Sigmoid colon (tissue), 7 donors: ENCODE results near the gene RAB41. TPM values are rescaled to one million over a fixed set of nuclear protein-coding genes. Genes with fewer than 3 reads are reported as not detected.
A peak's percentile ranks its signal among the peaks of the same experiment; 100 is the strongest.

Source experiments
- DNase-seq: peaks from one replicate; pipeline ENCODE4 v3.0.0-alpha.2; 2019
- H3K27ac ChIP-seq, 4 donors: fragments of 200-600 bp; sonication (generic); one replicate each; pipeline ENCODE4 v1.5.1; 2016 to 2019; ENCODE audit warnings: mild to moderate bottlenecking in 1 of 4
- H3K27me3 ChIP-seq, 3 donors: fragments of 200-600 bp; sonication (generic); one replicate each; pipeline ENCODE4 v1.5.1; 2019; ENCODE audit warnings: mild to moderate bottlenecking in 1 of 3
- H3K36me3 ChIP-seq, 4 donors: fragments of 200-600 bp; sonication (generic); one replicate each; pipeline ENCODE4 v1.5.1; 2016 to 2019
- H3K4me1 ChIP-seq, 4 donors: fragments of 200-600 bp; sonication (generic); one replicate each; pipeline ENCODE4 v1.5.1; 2017 to 2019
- H3K4me3 ChIP-seq, 4 donors: fragments of 200-600 bp; sonication (generic); one replicate each; pipeline ENCODE4 v1.5.1; 2017 to 2019; ENCODE audit warnings: mild to moderate bottlenecking in 2 of 4, moderate library complexity in 1 of 4
- H3K9me3 ChIP-seq, 4 donors: fragments of 200-600 bp in 3 of 4; sonication (generic) in 3 of 4; one replicate each; pipeline versions ENCODE4 v1.5.1 to v1.6.1; 2013 to 2019
- EP300 ChIP-seq, 4 donors: sonication (generic); formaldehyde crosslinking; IDR thresholded peaks; one replicate each; pipeline ENCODE4 v1.6.1; 2017; ENCODE audit warnings: antibody characterized with exemption in 4 of 4
- POLR2A ChIP-seq, 2 donors: fragments of 450-650 bp; IDR thresholded peaks; one replicate each; pipeline ENCODE4 v1.6.1; 2016; ENCODE audit warnings: antibody characterized with exemption in 2 of 2, mild to moderate bottlenecking in 2 of 2, moderate library complexity in 2 of 2
- POLR2AphosphoS5 ChIP-seq, 4 donors: sonication (generic); formaldehyde crosslinking; IDR thresholded peaks; one replicate each; pipeline ENCODE4 v1.6.1; 2017; ENCODE audit warnings: antibody characterized with exemption in 4 of 4
- WGBS, 2 donors: extraction: QIAGEN DNeasy Blood & Tissue Kit; methylation state at CpG; one replicate each; pipeline ENCODE4 v1.1.7; 2013; 5-methylcytosine and 5-hydroxymethylcytosine counted together
- intact Hi-C: fragments of 100-400 bp; cut with DNase I; formaldehyde crosslinking; loops from one replicate; pipeline ENCODE4 v1.15.1; 2023
- polyA plus RNA-seq, 3 donors: library from polyadenylated mRNA; stranded (reverse); fragments of 200-250 nt; gene quantifications; one replicate each; pipeline ENCODE4 v1.2.3, GENCODE V29; 2013
- total RNA-seq, 4 donors: library from RNA; depleted of rRNA; stranded (reverse); fragments of >200 nt; gene quantifications; one replicate each; pipeline ENCODE4 v1.1.0, GENCODE V29; 2016
- TF ChIP-seq, protein P1 (sequence below), 4 experiments: fragments of 450-650 bp in 3 of 4; fragments of 200-600 bp in 1 of 4; IDR thresholded peaks; one replicate each; pipeline ENCODE4 v1.5.1; 2016 to 2019; ENCODE audit warnings: antibody characterized with exemption in 4 of 4, mild to moderate bottlenecking in 3 of 4, moderate library complexity in 2 of 4
- donor health status: healthy with polysubstance abuse.
- donor health status: Bipolar disorder and iron deficiency.
- donor health status: healthy.

Gene RAB41
- total and polyA plus RNA-seq, 7 donors = 0.10 TPM; not detected in 6

DNA sequence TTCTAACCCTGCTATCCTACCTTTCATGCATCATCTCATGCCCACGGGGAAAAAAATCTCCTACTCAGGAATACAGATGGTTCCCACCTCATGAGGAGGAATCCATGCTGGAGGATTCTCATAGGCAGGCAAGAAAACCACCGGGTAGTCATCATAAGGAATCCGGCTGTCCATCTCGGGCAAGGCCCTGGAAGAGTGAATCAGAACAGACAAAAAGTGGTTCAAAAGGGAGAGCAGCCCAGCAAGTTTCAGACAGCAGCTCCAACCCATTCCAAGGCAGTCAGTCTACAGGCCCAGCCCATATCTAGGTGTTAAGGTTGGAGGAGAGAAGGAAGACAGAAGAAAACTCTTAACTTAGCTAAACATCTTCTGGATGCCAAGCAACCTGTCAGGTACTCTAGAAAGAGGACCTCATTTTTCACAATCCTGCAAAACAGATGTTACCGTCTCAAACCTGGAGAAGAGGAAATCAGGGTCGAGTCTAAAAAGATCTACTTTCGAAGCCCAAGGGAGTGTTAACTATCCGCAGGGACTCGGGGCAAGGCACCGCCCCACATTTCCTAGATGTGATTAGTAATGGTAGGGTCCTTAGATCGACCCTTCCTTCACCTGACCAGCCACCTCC, 7.3 kb downstream of the RAB41 start:
- Histone ChIP-seq H3K36me3 (peaks cover 0 to 12% (median 0%) of the 10 kb centered on the region in 4 donors), H3K4me1 (peaks cover 0 to 8% (median 6%) of the 10 kb centered on the region in 4 donors), H3K27ac (peak overlapping the region; percentile 68 to 78 (median 74)), H3K4me3 (peak overlapping the region; percentile 31 to 53 (median 48)), H3K27me3 (no peaks in the 10 kb centered on the region), H3K9me3 (no peaks in the 10 kb centered on the region)
- TF ChIP-seq EP300 (IDR thresholded peaks at IDR 0.05) = no peak
- no peak for TF ChIP-seq POLR2AphosphoS5 (IDR thresholded peaks at IDR 0.05)
- no peak for DNase-seq
- intact Hi-C loops = loop anchor here (10.0 kb wide), 1 partner anchor 154 kb away; the partner anchor contains the start of gene IGBP1
- 27 to 31% methylated on average over 11 of the region's 11 CpGs for whole genome bisulfite sequencing, 2 donors

DNA sequence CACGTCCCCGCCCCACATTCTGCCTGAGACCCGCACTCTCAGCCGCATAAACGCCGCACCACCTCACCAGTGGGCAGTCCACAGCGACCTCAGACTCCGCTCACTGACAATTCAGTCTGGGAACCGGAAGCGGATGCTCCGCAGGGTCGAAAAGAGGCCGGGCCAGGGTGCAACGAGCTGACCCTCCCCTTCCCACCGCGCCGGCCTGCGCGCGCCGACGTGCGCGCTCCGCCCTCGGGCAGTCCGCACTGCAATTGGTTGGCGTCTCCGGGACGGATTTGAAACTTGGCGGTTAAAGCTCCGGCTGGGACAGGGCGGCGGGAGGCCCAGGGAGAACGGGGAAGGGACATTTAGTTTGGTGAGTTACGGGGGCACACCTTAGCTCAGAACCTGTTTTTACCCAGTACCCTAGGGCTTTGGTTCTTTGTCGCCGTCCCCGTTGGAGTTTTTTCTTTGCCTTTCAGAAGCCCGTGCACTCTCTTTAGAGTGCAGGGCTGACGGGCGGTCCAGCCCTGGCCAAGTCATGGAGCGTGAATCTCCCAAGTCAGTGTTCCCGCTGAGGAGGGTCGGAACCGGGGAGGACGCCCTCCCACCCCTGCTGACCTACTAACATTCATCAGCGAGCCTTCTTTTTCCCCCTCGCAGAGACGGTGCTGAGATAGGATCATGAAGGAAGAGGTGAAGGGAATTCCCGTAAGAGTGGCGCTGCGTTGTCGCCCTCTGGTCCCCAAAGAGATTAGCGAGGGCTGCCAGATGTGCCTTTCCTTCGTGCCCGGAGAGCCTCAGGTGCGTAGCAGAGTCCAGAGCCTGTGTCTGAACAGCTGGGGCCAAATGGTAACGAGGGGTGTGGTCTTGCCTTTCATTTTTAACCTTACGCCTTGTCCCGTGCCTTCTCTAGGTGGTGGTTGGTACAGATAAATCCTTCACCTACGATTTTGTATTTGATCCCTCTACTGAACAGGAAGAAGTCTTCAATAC, 8.1 kb downstream of the RAB41 start, which contains the start of the genes KIF4A and PDZD11:
TSS of gene KIF4A (plus strand) at position 312 of the 978 bp plus-strand sequence. CDS start at position 667, 355 bp downstream.
TSS of gene PDZD11 (minus strand) at position 135 of the 978 bp plus-strand sequence. CDS start 586 bp downstream, outside the sequence.
- Histone ChIP-seq H3K27ac (peak within 1 kb of the TSS; percentile 68 to 78 (median 74)), H3K4me3 (peak within 1 kb of the TSS; percentile 31 to 53 (median 48)), H3K36me3 (peaks cover 0 to 12% (median 0%) of the 10 kb centered on the region in 4 donors), H3K9me3 (no peaks in the 10 kb centered on the region), H3K27me3 (no peaks in the 10 kb centered on the region), H3K4me1 (peaks cover 0 to 8% (median 6%) of the 10 kb centered on the region in 4 donors)
- TF ChIP-seq POLR2A (IDR thresholded peaks at IDR 0.05) (peak in 1 of 2 donors; percentile 13), POLR2AphosphoS5 (IDR thresholded peaks at IDR 0.05) (peak in 2 of 4 donors; percentile 14 to 39), EP300 (IDR thresholded peaks at IDR 0.05) (no peak)
- intact Hi-C loops = loop anchor here (10.0 kb wide), 1 partner anchor 155 kb away; the partner anchor contains the start of gene IGBP1
- WGBS, 2 donors = 0 to 1% methylated on average over 62 of the region's 62 CpGs
- peak; percentile 85 for DNase-seq

DNA sequence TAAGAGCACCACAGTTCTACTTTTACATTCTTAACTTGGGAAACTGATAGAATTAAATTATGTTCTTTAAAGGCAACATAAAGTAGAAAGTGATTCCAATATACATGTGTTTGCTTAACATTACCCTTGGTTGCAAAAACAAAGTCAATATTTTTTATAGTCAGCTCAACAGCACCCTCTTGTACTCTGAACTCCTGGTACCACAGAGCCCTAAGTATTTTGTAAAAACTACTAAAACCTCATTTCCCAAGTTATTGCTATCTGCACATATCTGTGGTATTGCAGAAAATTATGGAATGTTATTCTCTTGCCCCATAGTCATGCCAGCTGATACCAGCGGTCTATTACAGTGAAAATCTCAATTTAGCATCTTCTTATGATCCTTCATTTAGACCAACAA, 10.8 kb downstream of the RAB41 start:
- DNase-seq = no peak
- Histone ChIP-seq H3K27me3 (no peaks in the 10 kb centered on the region), H3K4me1 (peaks cover 0 to 8% (median 6%) of the 10 kb centered on the region in 4 donors), H3K27ac (no peak overlapping the region), H3K9me3 (no peaks in the 10 kb centered on the region), H3K4me3 (no peak overlapping the region), H3K36me3 (peaks cover 0 to 3% (median 0%) of the 10 kb centered on the region in 4 donors)
- TF ChIP-seq, protein P1, sequence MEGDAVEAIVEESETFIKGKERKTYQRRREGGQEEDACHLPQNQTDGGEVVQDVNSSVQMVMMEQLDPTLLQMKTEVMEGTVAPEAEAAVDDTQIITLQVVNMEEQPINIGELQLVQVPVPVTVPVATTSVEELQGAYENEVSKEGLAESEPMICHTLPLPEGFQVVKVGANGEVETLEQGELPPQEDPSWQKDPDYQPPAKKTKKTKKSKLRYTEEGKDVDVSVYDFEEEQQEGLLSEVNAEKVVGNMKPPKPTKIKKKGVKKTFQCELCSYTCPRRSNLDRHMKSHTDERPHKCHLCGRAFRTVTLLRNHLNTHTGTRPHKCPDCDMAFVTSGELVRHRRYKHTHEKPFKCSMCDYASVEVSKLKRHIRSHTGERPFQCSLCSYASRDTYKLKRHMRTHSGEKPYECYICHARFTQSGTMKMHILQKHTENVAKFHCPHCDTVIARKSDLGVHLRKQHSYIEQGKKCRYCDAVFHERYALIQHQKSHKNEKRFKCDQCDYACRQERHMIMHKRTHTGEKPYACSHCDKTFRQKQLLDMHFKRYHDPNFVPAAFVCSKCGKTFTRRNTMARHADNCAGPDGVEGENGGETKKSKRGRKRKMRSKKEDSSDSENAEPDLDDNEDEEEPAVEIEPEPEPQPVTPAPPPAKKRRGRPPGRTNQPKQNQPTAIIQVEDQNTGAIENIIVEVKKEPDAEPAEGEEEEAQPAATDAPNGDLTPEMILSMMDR (IDR thresholded peaks at IDR 0.05) = no peak
- no peak for TF ChIP-seq POLR2A (IDR thresholded peaks at IDR 0.05)
- TF ChIP-seq EP300 (IDR thresholded peaks at IDR 0.05) = no peak
- TF ChIP-seq POLR2AphosphoS5 (IDR thresholded peaks at IDR 0.05) = no peak
- 0% methylated on average over 1 of the region's 1 CpG for WGBS, 2 donors
- intact Hi-C loops = no loop called here

DNA sequence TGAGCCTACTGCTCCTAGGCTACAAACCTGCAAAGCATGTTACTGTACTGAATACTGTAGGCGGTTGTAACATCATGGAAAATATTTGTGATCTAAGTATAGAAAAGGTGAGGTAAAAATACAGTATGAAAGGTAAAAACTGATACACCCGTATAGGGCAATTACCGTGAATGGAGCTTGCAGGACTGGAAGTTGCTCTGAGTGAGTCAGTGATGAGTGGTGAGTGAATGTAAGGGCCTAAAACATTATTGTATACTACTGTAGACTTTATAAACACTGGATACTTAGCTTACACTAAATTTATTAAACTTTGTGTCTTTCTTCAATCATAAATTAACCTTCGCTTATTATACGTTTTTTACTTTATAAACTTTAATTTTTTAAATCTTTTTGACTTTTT, 11.6 kb downstream of the RAB41 start:
- intact Hi-C loops = no loop called here
- Histone ChIP-seq H3K36me3 (no peaks in the 10 kb centered on the region), H3K4me1 (peaks cover 0 to 8% (median 6%) of the 10 kb centered on the region in 4 donors), H3K27me3 (no peaks in the 10 kb centered on the region), H3K9me3 (no peaks in the 10 kb centered on the region), H3K27ac (no peak overlapping the region), H3K4me3 (no peak overlapping the region)
- TF ChIP-seq POLR2A (IDR thresholded peaks at IDR 0.05) = no peak
- no peak for TF ChIP-seq POLR2AphosphoS5 (IDR thresholded peaks at IDR 0.05)
- TF ChIP-seq, protein P1 (IDR thresholded peaks at IDR 0.05) = no peak
- no peak for TF ChIP-seq EP300 (IDR thresholded peaks at IDR 0.05)
- DNase-seq = no peak
- 90% methylated on average over 5 of the region's 5 CpGs for WGBS, 2 donors

DNA sequence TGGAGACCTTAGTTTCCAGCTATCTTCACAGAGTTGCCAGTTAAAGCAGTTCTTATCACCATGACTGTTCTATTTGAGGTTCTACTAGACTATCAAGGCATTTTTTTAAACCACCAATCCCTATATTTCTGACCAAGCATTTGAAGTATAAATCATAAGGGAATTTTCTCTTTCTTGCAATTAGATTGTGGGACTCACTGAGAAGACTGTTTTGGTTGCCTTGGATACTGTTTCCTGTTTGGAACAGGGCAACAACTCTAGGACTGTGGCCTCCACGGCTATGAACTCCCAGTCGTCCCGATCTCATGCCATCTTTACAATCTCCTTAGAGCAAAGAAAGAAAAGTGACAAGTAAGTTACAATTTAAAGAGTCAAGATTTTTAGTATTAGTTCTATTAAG, 19.7 kb downstream of the RAB41 start:
- Histone ChIP-seq H3K9me3 (no peaks in the 10 kb centered on the region), H3K4me3 (no peak overlapping the region), H3K36me3 (no peaks in the 10 kb centered on the region), H3K27ac (no peak overlapping the region), H3K4me1 (no peaks in the 10 kb centered on the region), H3K27me3 (no peaks in the 10 kb centered on the region)
- DNase-seq = no peak
- TF ChIP-seq POLR2AphosphoS5 (IDR thresholded peaks at IDR 0.05) (no peak), EP300 (IDR thresholded peaks at IDR 0.05) (no peak), POLR2A (IDR thresholded peaks at IDR 0.05) (no peak)
- TF ChIP-seq, protein P1 (IDR thresholded peaks at IDR 0.05) = no peak
- 58 to 65% methylated on average over 3 of the region's 3 CpGs for WGBS, 2 donors
- intact Hi-C loops = no loop called here
